ENCODE data around the gene KMT2A. TPM values are rescaled to one million over a fixed set of nuclear protein-coding genes. Genes with fewer than 3 reads are reported as not detected.

The KMT2A gene
- total and polyA plus RNA-seq, 2 donors (not counting 3 experiments of a cell fraction or from before 2014, with no cell fraction given) = 23.5 to 63.9 TPM

- no peaks in the 10 kb centered on the region for H3K79me2 ChIP-seq (ENCODE audit: control insufficient read depth, insufficient read depth, low read length)
- DNase-seq (ENCODE audit: low read depth, low spot score) = peak; percentile 53
- H3K27ac ChIP-seq (ENCODE audit: insufficient read depth, low read depth, low read length) = no peak overlapping the region
These were observed 93.9 kb downstream of the KMT2A start for GRCh38 chr11:118530180-118530682.

More at GRCh38 chr11:118530180-118530682, 93.9 kb downstream of the KMT2A start:
- peak overlapping the region; percentile 19 to 78 (median 55) for H3K4me3 ChIP-seq (replicated peaks in 1 of 3; ENCODE audit: insufficient read depth in 1 of 3, low read depth in 1 of 3, low read length in 3 of 3)
- BruUV-seq (replicated peaks) = no TSS peak
- dilution Hi-C loops (cut with MboI; ENCODE audit: extremely low pct_ligation_motif_present, low sequenced_read_pairs) (no loop called here), intact Hi-C loops (cut with micrococcal nuclease) (loop anchor here (1.0 kb wide), 1 partner anchor 36 kb away; no protein-coding TSS in a partner anchor)
- peak; percentile 59 for FAIRE-seq
- peak overlapping the region; percentile 31 for H3K4me2 ChIP-seq (ENCODE audit: insufficient read depth, low read length)
- peak overlapping the region; percentile 62 for H3K9ac ChIP-seq (replicated peaks; ENCODE audit: extremely low read depth, insufficient read depth, low read length)
- ChIA-PET POLR2A (no interaction called here), CTCF (no interaction called here)
- peaks cover 10% of the 10 kb centered on the region for H3K4me1 ChIP-seq (ENCODE audit: control insufficient read depth, extremely low read depth, insufficient read depth, low read length)
- H4K20me1 ChIP-seq (replicated peaks; ENCODE audit: control insufficient read depth, extremely low read depth, insufficient read depth, low read length) = no peaks in the 10 kb centered on the region
- H3K36me3 ChIP-seq (ENCODE audit: control insufficient read depth in 2 of 2, extremely low read depth in 1 of 2, insufficient read depth in 2 of 2, low read length in 2 of 2) = peaks cover 0 to 2% of the 10 kb centered on the region in 2 experiments
- no peaks in the 10 kb centered on the region for H3K27me3 ChIP-seq (ENCODE audit: control insufficient read depth in 2 of 2, insufficient read depth in 2 of 2, low read length in 2 of 2)
- no peaks in the 10 kb centered on the region for H3K9me1 ChIP-seq (replicated peaks; ENCODE audit: control insufficient read depth, extremely low read depth, insufficient read depth, low read length)
- H2AFZ ChIP-seq (ENCODE audit: low read depth, low read length) = peak overlapping the region; percentile 23
- TF ChIP-seq MYC (IDR thresholded peaks at IDR 0.05; ENCODE audit: low read depth, low read length) (no peak), POLR2A (IDR thresholded peaks at IDR 0.05; ENCODE audit: low read depth, low read length) (no peak), EZH2 (IDR thresholded peaks at IDR 0.05; ENCODE audit: borderline replicate concordance, low read depth, low read length, severe bottlenecking) (no peak), FOS (IDR thresholded peaks at IDR 0.05; ENCODE audit: borderline replicate concordance, insufficient read depth, low read length) (no peak), GATA2 (IDR thresholded peaks at IDR 0.05; ENCODE audit: insufficient read depth, insufficient read length, low read depth, low read length) (no peak), CTCF (IDR thresholded peaks at IDR 0.05; ENCODE audit: extremely low read depth in 1 of 2, insufficient read depth in 1 of 2, low read depth in 1 of 2, low read length in 2 of 2) (no peak), MAX (IDR thresholded peaks at IDR 0.05; ENCODE audit: insufficient read depth, insufficient read length) (no peak), JUN (IDR thresholded peaks at IDR 0.05; ENCODE audit: borderline replicate concordance, insufficient read depth, insufficient read length, low read depth) (no peak), POLR2AphosphoS5 (IDR thresholded peaks at IDR 0.05; ENCODE audit: insufficient read depth, low read depth, low read length) (no peak)
- no peaks in the 10 kb centered on the region for H3K9me3 ChIP-seq (replicated peaks; ENCODE audit: control insufficient read depth, insufficient read depth, low read length)
